Upper lobe of right lung (tissue), 1 donor: ENCODE measurements around the gene PDHX. TPM values are rescaled to one million over a fixed set of nuclear protein-coding genes. Genes with fewer than 3 reads are reported as not detected.

Source experiments
- ATAC-seq: fragments of 200-7000 bp; cut with Tn5 transposase; one replicate; pipeline ENCODE4 v1.9.1; 2020; ENCODE audit warnings: mild to moderate bottlenecking, moderate library complexity
- DNase-seq: peaks from one replicate; pipeline ENCODE4 v3.0.0-alpha.2; 2020
- H3K27ac ChIP-seq: fragments of 200-600 bp; one replicate; pipeline ENCODE4 v1.8.0; 2022
- H3K27me3 ChIP-seq: fragments of 200-600 bp; one replicate; pipeline ENCODE4 v1.8.0; 2022; ENCODE audit warnings: mild to moderate bottlenecking
- H3K36me3 ChIP-seq: fragments of 200-600 bp; one replicate; pipeline ENCODE4 v1.8.0; 2022
- H3K4me1 ChIP-seq: fragments of 200-600 bp; one replicate; pipeline ENCODE4 v1.8.0; 2022
- H3K4me3 ChIP-seq: fragments of 200-600 bp; one replicate; pipeline ENCODE4 v1.8.0; 2022; ENCODE audit warnings: mild to moderate bottlenecking
- H3K9me3 ChIP-seq: fragments of 200-600 bp; one replicate; pipeline ENCODE4 v1.8.0; 2022
- CTCF ChIP-seq: fragments of 200-600 bp; IDR thresholded peaks from one replicate; pipeline ENCODE4 v1.8.0; 2022; ENCODE audit warnings: antibody characterized with exemption
- intact Hi-C: fragments of 100-400 bp; cut with DNase I; formaldehyde crosslinking; loops from one replicate; pipeline ENCODE4 v1.11.0; 2022
- total RNA-seq: library from RNA; stranded (reverse); fragmentation: NEBNext Ultra II Directional; extraction: Animal tissue kit (Norgen Biotek cat#: 25700); gene quantifications from one replicate; pipeline ENCODE4 v1.2.1, GENCODE V29; 2021
- donor health status: DM: no; HTN: yes; CAD: no; lungs with severe emphysema.

The PDHX gene
- total RNA-seq, 1 donor from 2014 or later = 40.8 TPM

GRCh38 chr11:35029979-35030682, 113.7 kb downstream of the PDHX start:
- DNase-seq = no peak
- no peaks in the 10 kb centered on the region for H3K27me3 ChIP-seq
- ATAC-seq = peak; percentile 56
- H3K4me3 ChIP-seq = no peak overlapping the region
- intact Hi-C loops = no loop called here
- no peaks in the 10 kb centered on the region for H3K36me3 ChIP-seq
- H3K9me3 ChIP-seq = no peaks in the 10 kb centered on the region
- no peak for TF ChIP-seq CTCF
- H3K27ac ChIP-seq = no peak overlapping the region
- peaks cover 9% of the 10 kb centered on the region for H3K4me1 ChIP-seq

GRCh38 chr11:35030716-35031213, 114.3 kb downstream of the PDHX start:
- H3K27ac ChIP-seq = no peak overlapping the region
- no peak for TF ChIP-seq CTCF
- ATAC-seq = peak; percentile 66
- DNase-seq = no peak
- peaks cover 9% of the 10 kb centered on the region for H3K4me1 ChIP-seq
- no peaks in the 10 kb centered on the region for H3K36me3 ChIP-seq
- intact Hi-C loops = no loop called here
- no peak overlapping the region for H3K4me3 ChIP-seq
- H3K27me3 ChIP-seq = no peaks in the 10 kb centered on the region
- H3K9me3 ChIP-seq = no peaks in the 10 kb centered on the region

GRCh38 chr11:35031346-35031745, 114.9 kb downstream of the PDHX start:
- H3K9me3 ChIP-seq = no peaks in the 10 kb centered on the region
- H3K27ac ChIP-seq = no peak overlapping the region
- no peak overlapping the region for H3K4me3 ChIP-seq
- TF ChIP-seq CTCF = no peak
- ATAC-seq (no peak), DNase-seq (no peak)
- peaks cover 9% of the 10 kb centered on the region for H3K4me1 ChIP-seq
- H3K27me3 ChIP-seq = no peaks in the 10 kb centered on the region
- H3K36me3 ChIP-seq = no peaks in the 10 kb centered on the region
- intact Hi-C loops = no loop called here

- no peak for DNase-seq
- Histone ChIP-seq H3K27me3 (no peaks in the 10 kb centered on the region), H3K9me3 (no peaks in the 10 kb centered on the region), H3K4me1 (peaks cover 9% of the 10 kb centered on the region), H3K4me3 (no peak overlapping the region), H3K36me3 (no peaks in the 10 kb centered on the region), H3K27ac (no peak overlapping the region)
- no peak for ATAC-seq
- TF ChIP-seq CTCF = no peak
- intact Hi-C loops = no loop called here
Measured at GRCh38 chr11:35031867-35032266, 115.4 kb downstream of the PDHX start.

- H3K27me3 ChIP-seq = no peaks in the 10 kb centered on the region
- DNase-seq = peak; percentile 74
- ATAC-seq = peak; percentile 72
- no peak overlapping the region for H3K27ac ChIP-seq
- TF ChIP-seq CTCF = no peak
- no peaks in the 10 kb centered on the region for H3K9me3 ChIP-seq
- no peaks in the 10 kb centered on the region for H3K36me3 ChIP-seq
- H3K4me3 ChIP-seq = no peak overlapping the region
- peaks cover 9% of the 10 kb centered on the region for H3K4me1 ChIP-seq
- intact Hi-C loops = no loop called here
Measured at GRCh38 chr11:35033011-35033410, 116.6 kb downstream of the PDHX start.
